ENCODE measurements around the gene COL4A1. TPM values are rescaled to one million over a fixed set of nuclear protein-coding genes. Genes with fewer than 3 reads are reported as not detected.

Gene COL4A1
- polyA plus RNA-seq, 1 donor (not counting 4 experiments of a cell fraction or from before 2014, with no cell fraction given): 22.3 TPM

DNA sequence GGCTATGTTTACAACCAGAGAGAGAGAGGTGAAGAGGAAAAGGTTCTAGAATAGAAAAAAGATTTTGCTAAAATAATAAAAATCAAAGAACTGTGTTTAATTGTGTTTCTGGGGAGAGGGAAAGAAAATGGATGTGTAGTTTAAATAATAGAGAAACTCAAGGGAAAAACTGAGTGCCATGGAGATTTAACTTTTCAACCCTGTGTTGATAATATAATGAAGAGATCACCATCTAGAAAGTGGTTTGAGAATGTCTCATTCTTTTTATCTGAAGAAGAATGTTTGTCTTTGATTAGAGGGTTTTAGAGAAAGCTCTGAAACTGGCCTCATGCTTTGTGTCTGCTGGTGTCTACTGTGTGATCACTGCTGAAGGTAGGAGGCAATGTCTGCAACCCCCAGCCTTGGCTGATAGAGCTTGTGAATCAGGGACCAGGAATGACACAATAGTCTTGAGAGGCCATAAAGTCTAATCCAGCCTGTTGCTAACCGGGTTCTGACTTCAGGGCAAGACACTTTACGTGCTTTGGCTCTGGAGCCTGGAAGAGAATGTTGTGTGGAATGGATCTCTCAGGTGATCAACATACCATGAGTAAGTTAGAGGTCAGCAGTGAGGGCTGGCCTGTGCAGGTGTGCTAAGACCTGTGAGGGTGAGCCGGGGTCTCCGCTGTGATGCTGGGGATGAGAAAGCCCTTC, 5.5 kb upstream of the COL4A1 start:
- peaks cover 5 to 27% of the 10 kb centered on the region in 2 experiments for H3K36me3 ChIP-seq (ENCODE audit: control insufficient read depth in 2 of 2, extremely low read depth in 1 of 2, insufficient read depth in 2 of 2, low read length in 2 of 2)
- H2AFZ ChIP-seq (ENCODE audit: control insufficient read depth, low read length): no peak overlapping the region
- peaks cover 28% of the 10 kb centered on the region for H3K4me1 ChIP-seq (ENCODE audit: control insufficient read depth, extremely low read depth, insufficient read depth, low read length)
- DNase-seq (ENCODE audit: low read depth, low spot score) (peak; percentile 65), FAIRE-seq (peak; percentile 90)
- TF ChIP-seq CTCF (optimal IDR thresholded peaks at IDR 0.05 in 1 of 3, IDR thresholded peaks at IDR 0.05 in 1 of 3, conservative IDR thresholded peaks at IDR 0.05 in 1 of 3; ENCODE audit: extremely low read depth in 1 of 3, insufficient read depth in 2 of 3, low read length in 3 of 3) (peak in 1 of 3 experiments; percentile 2), EZH2 (IDR thresholded peaks at IDR 0.05; ENCODE audit: low read length) (no peak)
- H3K9me1 ChIP-seq (ENCODE audit: control insufficient read depth, extremely low read depth, insufficient read depth, low read length): no peaks in the 10 kb centered on the region
- H3K9ac ChIP-seq (ENCODE audit: control insufficient read depth, extremely low read depth, insufficient read depth, low read length): no peak overlapping the region
- dilution Hi-C loops (cut with MboI; ENCODE audit: extremely low pct_ligation_motif_present, low sequenced_read_pairs): no loop called here
- H3K27ac ChIP-seq (ENCODE audit: control insufficient read depth, insufficient read depth, low read length): no peak overlapping the region
- peak overlapping the region; percentile 35 for H3K4me2 ChIP-seq (ENCODE audit: control insufficient read depth, extremely low read depth, insufficient read depth, low read depth, low read length)
- no peaks in the 10 kb centered on the region for H3K27me3 ChIP-seq (ENCODE audit: control insufficient read depth, extremely low read depth, insufficient read depth, low read length)
- no peak overlapping the region for H3K4me3 ChIP-seq (ENCODE audit: control insufficient read depth in 2 of 3, extremely low read depth in 1 of 3, insufficient read depth in 2 of 3, low read depth in 1 of 3, low read length in 3 of 3)
- no peaks in the 10 kb centered on the region for H3K9me3 ChIP-seq (ENCODE audit: control insufficient read depth, low read depth, low read length)
- H3K79me2 ChIP-seq (ENCODE audit: control insufficient read depth, insufficient read depth, low read length): peaks cover 84% of the 10 kb centered on the region
- no peaks in the 10 kb centered on the region for H4K20me1 ChIP-seq (ENCODE audit: control insufficient read depth, extremely low read depth, insufficient read depth, low read length)

DNA sequence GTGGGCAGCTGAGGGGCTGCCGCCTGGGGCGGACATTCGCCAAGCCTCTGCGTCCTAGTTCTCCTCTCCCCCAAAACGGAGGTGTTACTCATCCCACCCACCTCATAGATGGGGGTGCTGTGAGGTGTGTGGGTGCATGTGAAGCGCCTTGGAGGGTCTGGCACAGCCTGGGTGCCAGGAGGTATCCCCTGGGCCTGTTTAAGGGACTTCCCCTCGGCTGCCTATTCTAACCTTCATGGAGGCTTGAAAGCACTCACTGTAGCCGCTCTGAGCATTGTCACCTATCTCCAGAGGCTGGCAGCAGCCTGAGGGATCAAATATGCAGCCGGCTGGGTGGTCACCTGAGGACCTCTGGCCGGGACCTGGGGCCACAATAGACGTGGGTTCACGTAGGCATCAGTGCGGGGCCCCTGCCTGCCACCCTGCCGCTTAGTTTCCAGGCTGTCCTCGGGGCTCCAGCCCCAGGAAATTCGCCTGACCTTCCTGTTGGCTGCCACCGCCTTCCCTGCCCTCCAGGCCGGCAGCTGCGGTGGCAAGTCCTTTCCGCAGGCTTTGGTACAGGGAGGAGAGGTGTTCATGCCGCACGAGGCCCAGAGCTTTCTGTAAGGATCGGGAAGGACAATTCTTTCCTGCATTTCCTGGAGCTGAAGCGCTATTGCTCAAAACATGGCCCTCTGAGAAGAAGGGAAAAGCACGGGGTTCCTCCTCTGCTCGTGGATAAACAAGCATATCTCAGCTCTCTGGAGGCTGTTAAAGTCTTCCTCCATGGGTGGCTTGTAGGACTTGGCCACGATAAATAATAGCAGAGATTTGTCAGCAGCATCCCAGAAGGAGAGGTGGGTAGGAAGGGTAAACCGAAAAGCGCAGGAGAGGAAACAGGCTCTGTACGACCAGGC, 4.7 kb upstream of the COL4A1 start:
- Histone ChIP-seq H2AFZ (ENCODE audit: control insufficient read depth, low read length) (no peak overlapping the region), H3K9me3 (ENCODE audit: control insufficient read depth, low read depth, low read length) (no peaks in the 10 kb centered on the region), H3K36me3 (ENCODE audit: control insufficient read depth in 2 of 2, extremely low read depth in 1 of 2, insufficient read depth in 2 of 2, low read length in 2 of 2) (peaks cover 3 to 22% of the 10 kb centered on the region in 2 experiments), H3K27me3 (ENCODE audit: control insufficient read depth, extremely low read depth, insufficient read depth, low read length) (no peaks in the 10 kb centered on the region), H3K79me2 (ENCODE audit: control insufficient read depth, insufficient read depth, low read length) (peaks cover 82% of the 10 kb centered on the region), H3K4me1 (ENCODE audit: control insufficient read depth, extremely low read depth, insufficient read depth, low read length) (peaks cover 28% of the 10 kb centered on the region), H3K4me2 (ENCODE audit: control insufficient read depth, extremely low read depth, insufficient read depth, low read depth, low read length) (peak overlapping the region; percentile 22), H3K9ac (ENCODE audit: control insufficient read depth, extremely low read depth, insufficient read depth, low read length) (no peak overlapping the region), H3K27ac (ENCODE audit: control insufficient read depth, insufficient read depth, low read length) (no peak overlapping the region), H3K4me3 (ENCODE audit: control insufficient read depth in 2 of 3, extremely low read depth in 1 of 3, insufficient read depth in 2 of 3, low read depth in 1 of 3, low read length in 3 of 3) (no peak overlapping the region), H4K20me1 (ENCODE audit: control insufficient read depth, extremely low read depth, insufficient read depth, low read length) (no peaks in the 10 kb centered on the region), H3K9me1 (ENCODE audit: control insufficient read depth, extremely low read depth, insufficient read depth, low read length) (no peaks in the 10 kb centered on the region)
- no peak for DNase-seq (ENCODE audit: low read depth, low spot score)
- TF ChIP-seq EZH2 (IDR thresholded peaks at IDR 0.05; ENCODE audit: low read length) (no peak), CTCF (optimal IDR thresholded peaks at IDR 0.05 in 1 of 3, IDR thresholded peaks at IDR 0.05 in 1 of 3, conservative IDR thresholded peaks at IDR 0.05 in 1 of 3; ENCODE audit: extremely low read depth in 1 of 3, insufficient read depth in 2 of 3, low read length in 3 of 3) (no peak)
- no peak for FAIRE-seq
- dilution Hi-C loops (cut with MboI; ENCODE audit: extremely low pct_ligation_motif_present, low sequenced_read_pairs): no loop called here

Measured in keratinocyte (primary cell).